Measurements from ENCODE around the gene ANKRD33B.

The ANKRD33B gene

GRCh38 chr5:10522224-10522611 lies 41.7 kb upstream of the ANKRD33B start:
- no peaks in the 10 kb centered on the region for H3K9me3 ChIP-seq (replicated peaks; ENCODE audit: insufficient read depth, low read length)
- no peak for TF ChIP-seq CTCF (IDR thresholded peaks at IDR 0.05; ENCODE audit: low read length)
- no peak for TF ChIP-seq EZH2 (optimal IDR thresholded peaks at IDR 0.05; ENCODE audit: low read depth, low read length)
- no peak for TF ChIP-seq EZH2phosphoT487 (IDR thresholded peaks at IDR 0.05; ENCODE audit: low read length)
- no peaks in the 10 kb centered on the region for H3K4me1 ChIP-seq (ENCODE audit: low read length)
- H3K4me2 ChIP-seq (ENCODE audit: low read depth, low read length) = no peak overlapping the region
- H3K79me2 ChIP-seq (ENCODE audit: low read length) = no peaks in the 10 kb centered on the region
- H3K36me3 ChIP-seq (replicated peaks; ENCODE audit: insufficient read depth, low read length) = no peaks in the 10 kb centered on the region
- H3F3A ChIP-seq (ENCODE audit: insufficient read depth, low read length) = no peaks in the 10 kb centered on the region
- no peaks in the 10 kb centered on the region for H3K27me3 ChIP-seq (replicated peaks; ENCODE audit: insufficient read depth, low read length)
- no peak overlapping the region for H3K4me3 ChIP-seq (ENCODE audit: low read length)
- no peaks in the 10 kb centered on the region for H4K20me1 ChIP-seq (ENCODE audit: insufficient read depth, low read length)
- no peak overlapping the region for H3K9ac ChIP-seq (ENCODE audit: low read length)
- no peaks in the 10 kb centered on the region for H3K9me2 ChIP-seq (replicated peaks; ENCODE audit: insufficient read depth, low read length)
- H3K27ac ChIP-seq (ENCODE audit: low read length) = no peak overlapping the region
- DNase-seq = no peak
- no peak overlapping the region for H2AFZ ChIP-seq (ENCODE audit: low read length)

GRCh38 chr5:10524376-10525123 lies 39.3 kb upstream of the ANKRD33B start:
- Histone ChIP-seq H3K9ac (ENCODE audit: low read length) (no peak overlapping the region), H3K27me3 (replicated peaks; ENCODE audit: insufficient read depth, low read length) (no peaks in the 10 kb centered on the region), H3K4me1 (ENCODE audit: low read length) (no peaks in the 10 kb centered on the region), H3K4me3 (ENCODE audit: low read length) (no peak overlapping the region), H3K79me2 (ENCODE audit: low read length) (no peaks in the 10 kb centered on the region), H4K20me1 (ENCODE audit: insufficient read depth, low read length) (no peaks in the 10 kb centered on the region), H3K4me2 (ENCODE audit: low read depth, low read length) (no peak overlapping the region), H3K36me3 (replicated peaks; ENCODE audit: insufficient read depth, low read length) (no peaks in the 10 kb centered on the region), H3K9me3 (replicated peaks; ENCODE audit: insufficient read depth, low read length) (no peaks in the 10 kb centered on the region), H3F3A (ENCODE audit: insufficient read depth, low read length) (no peaks in the 10 kb centered on the region), H2AFZ (ENCODE audit: low read length) (no peak overlapping the region), H3K27ac (ENCODE audit: low read length) (no peak overlapping the region), H3K9me2 (replicated peaks; ENCODE audit: insufficient read depth, low read length) (no peaks in the 10 kb centered on the region)
- no peak for DNase-seq
- TF ChIP-seq CTCF (IDR thresholded peaks at IDR 0.05; ENCODE audit: low read length) = no peak
- TF ChIP-seq EZH2 (optimal IDR thresholded peaks at IDR 0.05; ENCODE audit: low read depth, low read length) = no peak
- no peak for TF ChIP-seq EZH2phosphoT487 (IDR thresholded peaks at IDR 0.05; ENCODE audit: low read length)

- TF ChIP-seq EZH2phosphoT487 (IDR thresholded peaks at IDR 0.05; ENCODE audit: low read length) = no peak
- TF ChIP-seq CTCF (IDR thresholded peaks at IDR 0.05; ENCODE audit: low read length) = no peak
- no peak for TF ChIP-seq EZH2 (optimal IDR thresholded peaks at IDR 0.05; ENCODE audit: low read depth, low read length)
- Histone ChIP-seq H4K20me1 (ENCODE audit: insufficient read depth, low read length) (no peaks in the 10 kb centered on the region), H3F3A (ENCODE audit: insufficient read depth, low read length) (no peaks in the 10 kb centered on the region), H3K27ac (ENCODE audit: low read length) (no peak overlapping the region), H3K79me2 (ENCODE audit: low read length) (no peaks in the 10 kb centered on the region), H3K27me3 (replicated peaks; ENCODE audit: insufficient read depth, low read length) (no peaks in the 10 kb centered on the region), H3K4me2 (ENCODE audit: low read depth, low read length) (no peak overlapping the region), H3K4me3 (ENCODE audit: low read length) (no peak overlapping the region), H3K9me2 (replicated peaks; ENCODE audit: insufficient read depth, low read length) (no peaks in the 10 kb centered on the region), H3K9ac (ENCODE audit: low read length) (no peak overlapping the region), H2AFZ (ENCODE audit: low read length) (no peak overlapping the region), H3K9me3 (replicated peaks; ENCODE audit: insufficient read depth, low read length) (no peaks in the 10 kb centered on the region), H3K36me3 (replicated peaks; ENCODE audit: insufficient read depth, low read length) (no peaks in the 10 kb centered on the region), H3K4me1 (ENCODE audit: low read length) (no peaks in the 10 kb centered on the region)
- DNase-seq = no peak
Observed at GRCh38 chr5:10525124-10525495, 38.8 kb upstream of the ANKRD33B start.

All from MM.1S (cell line).